Kasumi-1 (cell line): Measurements from ENCODE around the gene NDUFS2.

Experiments
- DNase-seq, 2 experiments: peaks; one replicate each; lab custom pipeline; 2025; lab: John Stamatoyannopoulos, UW

NDUFS2 gene

DNA sequence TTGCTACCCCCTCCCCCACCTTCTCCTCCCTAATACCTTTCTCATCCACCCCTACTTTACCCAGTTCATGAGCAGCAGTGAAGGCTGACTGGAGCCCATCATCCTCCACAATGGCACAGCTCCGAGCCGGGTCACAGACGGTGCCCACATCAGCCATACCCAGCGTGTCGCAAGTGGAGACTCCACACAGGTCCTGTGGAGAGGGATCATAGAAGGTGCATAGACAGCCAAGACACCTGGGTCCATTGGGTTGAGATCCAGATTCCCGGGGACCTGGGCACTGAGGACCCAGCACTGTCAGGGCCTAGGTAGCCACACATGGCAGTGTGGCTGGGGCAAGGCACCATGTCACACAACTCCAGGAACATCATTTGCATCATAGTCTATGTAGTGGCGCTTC lies 6.1 kb upstream of the NDUFS2 start:
- no peak for DNase-seq

DNA sequence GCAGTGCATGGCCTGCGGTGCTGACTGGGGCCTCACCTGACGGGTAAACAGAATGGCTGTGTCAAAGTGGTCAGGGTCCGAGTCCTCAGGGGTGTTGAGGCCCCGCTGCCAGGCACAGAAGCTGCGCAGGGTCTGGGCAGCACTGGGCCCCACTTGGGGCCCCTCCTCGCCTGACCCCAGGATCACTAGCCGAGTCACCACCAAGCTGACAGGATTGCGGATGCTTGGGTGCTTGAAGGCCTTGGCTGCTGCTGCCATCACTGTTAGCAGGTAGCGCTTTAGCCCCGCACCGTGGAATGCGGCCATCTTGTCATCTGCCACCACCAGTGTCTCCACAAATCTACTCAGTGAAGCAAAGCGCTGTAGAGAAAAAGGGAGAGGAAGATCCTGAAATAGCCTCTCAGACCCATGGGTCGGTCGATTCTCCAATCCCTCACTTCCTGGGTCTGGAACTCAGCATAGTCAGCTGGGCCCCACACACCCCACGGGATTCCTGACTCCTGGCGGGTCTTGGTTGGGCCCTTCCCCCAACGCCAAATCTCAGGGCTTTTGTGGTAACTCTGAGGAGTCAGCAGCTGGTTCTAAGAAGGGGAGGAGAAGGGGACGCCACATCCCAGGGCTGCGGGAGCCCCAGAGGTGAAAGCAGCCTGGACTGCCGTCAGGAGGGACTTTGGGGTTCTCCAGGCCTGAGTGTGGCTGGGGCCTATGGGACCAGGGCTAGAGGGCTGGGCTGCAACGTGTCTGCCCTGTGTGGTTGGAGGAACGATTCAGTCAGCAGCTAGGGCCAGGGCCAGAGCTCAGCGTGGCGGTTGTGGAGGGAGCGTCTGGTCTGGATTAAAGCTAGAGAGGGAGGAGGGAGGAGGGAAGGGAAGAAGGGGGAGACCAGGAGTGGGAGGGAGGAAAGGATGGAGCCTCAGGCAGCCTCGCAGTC lies 5.4 kb upstream of the NDUFS2 start:
- DNase-seq: no peak

DNA sequence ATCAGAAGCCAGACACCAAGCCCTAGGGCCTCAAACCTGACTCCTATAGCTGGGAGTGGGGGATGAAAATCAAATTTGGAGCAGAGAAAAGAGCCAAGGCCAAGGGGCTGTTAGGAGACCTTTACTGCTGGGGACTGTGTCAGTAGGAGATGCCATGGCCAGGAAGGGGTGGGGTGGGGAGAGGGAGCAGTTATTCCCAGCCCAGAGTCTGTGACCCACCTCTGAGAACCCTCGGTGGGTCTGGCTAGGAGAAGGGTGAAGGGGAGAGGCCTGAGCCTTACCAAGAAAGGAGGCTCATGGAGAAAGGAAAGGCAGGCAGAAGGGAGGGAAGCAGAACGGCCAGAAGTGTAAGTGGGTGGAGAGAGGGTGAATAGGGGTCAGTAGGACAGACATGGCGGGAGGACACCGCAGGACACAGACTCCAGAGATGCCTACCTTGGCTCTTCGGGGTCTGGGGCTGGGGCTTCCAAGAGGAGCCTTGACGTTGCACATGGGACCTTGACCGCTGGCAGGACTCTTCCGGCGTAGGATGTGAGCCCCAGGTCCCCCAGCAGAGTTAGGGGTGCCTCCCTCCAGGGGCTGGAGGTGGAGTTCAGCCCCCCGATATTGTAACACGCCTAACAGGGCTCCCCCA lies 4.5 kb upstream of the NDUFS2 start:
- DNase-seq: no peak

DNA sequence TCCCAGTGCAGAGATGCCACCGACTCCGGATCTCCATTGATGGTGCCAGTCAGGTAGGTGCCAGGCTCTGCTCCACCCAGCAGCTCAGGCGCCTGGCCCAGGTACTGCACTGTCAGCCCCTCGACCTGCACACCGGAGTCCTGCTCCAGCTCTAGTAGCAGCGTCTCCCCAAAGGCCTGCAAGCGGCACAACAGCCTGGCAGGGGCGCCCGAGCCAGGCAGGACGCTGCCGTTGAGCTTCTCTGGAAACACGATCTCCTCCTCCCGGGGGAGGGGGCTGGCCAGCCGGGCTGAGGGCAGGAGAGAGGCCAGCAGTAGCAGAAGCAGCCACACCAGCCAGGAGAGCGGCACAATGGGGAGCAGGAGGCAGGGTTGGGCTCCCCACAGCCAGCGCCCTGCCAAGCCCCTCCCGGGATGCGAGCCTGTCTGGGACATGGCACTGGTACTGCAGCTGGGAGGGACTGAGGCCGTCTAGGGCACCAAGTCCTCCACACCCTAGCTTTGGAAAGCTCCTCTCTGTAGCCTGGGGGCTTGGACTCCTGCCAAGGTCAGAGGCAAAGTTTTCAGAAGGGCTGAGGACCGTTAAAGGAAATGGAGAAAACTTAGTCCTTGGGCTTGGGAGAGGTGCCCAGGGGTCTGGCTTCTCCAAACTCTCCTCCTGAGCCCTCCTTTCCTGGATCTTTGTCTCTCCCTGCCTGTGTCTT lies 3.8 kb upstream of the NDUFS2 start:
- DNase-seq: peak in 1 of 2 experiments; percentile 39

DNA sequence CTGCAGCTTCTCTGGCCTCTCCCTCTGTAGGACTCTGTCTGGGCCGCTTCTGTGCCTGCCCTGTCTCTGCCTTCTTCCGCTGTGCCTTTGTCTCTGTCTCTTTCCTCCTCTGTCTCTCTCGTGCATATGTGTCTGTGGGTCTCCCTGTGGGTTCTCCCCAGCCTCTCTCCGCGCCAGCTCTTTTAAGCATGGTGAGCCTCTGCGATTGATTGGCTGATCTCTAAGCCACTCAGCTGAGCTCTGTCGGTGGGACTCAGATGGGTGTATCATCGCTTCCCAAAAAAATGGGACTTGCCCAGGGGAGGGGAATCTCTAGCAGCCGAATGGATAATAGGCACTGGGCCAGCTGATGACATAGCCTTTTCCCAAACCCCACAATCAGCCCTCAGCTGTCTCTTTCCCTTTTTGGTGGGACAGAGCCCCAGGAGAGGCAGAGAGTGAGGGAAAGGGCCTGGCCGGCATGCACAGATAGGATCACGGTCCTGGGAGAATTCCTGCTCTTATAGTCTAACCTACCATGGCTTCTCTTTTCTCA lies 3.2 kb upstream of the NDUFS2 start, which contains the start of gene ADAMTS4:
ADAMTS4 (minus strand) TSS at position 158 of the 535 bp plus-strand sequence. CDS start 427 bp downstream, outside the sequence.
- peak in 1 of 2 experiments; percentile 34 for DNase-seq

DNA sequence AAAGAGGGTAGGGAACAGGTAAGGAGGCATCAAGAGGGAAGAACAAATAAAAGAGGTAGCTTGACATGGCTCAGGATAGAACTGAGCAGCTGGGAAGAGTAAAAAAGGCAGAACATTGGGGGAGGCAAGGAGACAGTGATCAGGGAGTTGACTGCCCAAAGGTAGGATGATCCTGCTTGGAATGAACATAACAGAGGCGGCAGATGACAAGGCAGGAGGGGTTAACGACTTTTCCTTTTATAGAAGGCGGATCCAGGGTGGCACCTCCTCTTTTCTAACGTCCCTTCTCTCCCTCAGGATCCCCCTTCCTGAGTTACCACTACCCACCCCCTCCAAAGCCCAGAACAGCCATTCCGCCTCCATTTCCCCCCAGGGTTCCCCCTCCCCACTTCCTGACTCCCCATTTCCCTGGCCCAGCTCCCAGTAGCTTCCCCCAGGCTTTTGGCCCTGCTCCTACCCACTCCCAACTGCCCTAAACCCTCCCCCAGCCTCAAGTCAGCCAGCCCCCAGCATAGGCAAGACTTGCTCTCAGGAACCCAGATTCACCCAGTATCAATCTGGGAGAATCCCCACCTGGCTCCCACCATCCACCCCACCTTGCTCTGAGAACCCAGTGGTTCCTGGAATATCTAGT lies 2.5 kb upstream of the NDUFS2 start:
- DNase-seq: no peak

DNA sequence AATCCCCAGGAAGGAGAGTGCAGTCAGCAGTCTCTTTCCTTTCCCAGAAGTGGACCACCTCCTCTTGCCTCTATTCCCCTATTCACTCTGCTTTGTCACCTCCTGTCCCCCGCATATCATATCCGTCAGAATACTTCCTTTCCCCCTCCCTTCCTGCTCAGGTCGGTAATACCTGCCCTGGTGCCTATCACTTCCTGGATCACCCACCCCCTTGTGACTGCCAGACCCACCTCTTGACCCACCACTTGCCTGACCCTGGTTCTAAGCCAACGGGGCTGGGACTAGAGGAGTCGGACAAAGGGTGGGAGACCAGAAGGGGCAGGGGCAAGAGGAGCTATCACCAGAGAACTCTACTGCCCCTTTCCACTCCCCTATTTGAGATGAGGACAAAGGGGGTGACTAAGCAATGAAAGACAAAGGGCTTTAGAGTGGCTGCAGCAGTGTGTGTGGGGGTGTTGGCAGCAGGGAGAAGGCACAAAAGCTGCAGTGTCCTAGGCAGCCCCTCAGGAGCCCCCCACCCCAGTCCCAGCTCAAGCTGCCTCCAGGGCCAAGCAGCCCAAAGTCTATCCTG lies 1.7 kb upstream of the NDUFS2 start:
- DNase-seq: no peak

DNA sequence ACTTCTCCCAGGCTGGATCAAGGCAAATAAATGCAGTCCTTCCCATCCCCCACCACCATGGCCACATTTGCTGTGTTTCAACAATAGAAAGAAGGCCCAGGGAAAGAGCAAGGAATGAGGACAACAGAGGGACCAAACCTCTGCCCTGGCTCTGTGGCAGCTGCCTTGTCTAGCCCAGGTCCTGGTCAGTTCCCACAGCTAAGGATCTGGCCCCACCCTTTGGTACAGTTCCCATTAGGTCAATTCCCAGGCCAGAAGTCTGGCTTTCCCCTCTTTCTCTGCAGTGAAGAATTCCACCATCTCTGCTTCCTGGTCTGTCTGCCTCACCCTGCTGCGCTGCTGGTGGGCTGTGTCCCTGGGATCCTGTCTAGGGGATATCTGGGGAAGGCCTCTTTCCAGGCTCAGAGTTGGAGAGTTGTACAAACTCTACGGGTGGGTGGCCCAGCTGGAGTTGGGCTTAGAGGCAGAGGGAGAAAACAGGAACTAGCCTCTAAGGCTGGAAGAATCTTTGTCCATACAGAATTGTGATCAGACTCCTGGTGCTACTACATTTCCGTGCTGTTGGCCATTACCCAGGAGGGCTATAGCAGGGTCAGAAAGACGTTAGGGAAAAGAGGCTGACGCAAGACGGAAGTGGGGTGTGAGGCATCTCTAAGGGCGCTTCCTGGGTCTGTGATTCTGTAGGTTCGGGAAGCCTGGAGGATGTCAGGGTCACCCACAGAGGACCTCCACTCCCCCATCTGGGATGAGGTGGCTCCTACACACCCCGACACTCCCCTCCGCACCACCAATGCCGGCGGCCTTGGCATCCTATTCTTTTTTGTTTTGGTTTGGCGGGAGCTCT lies 953 bp upstream of the NDUFS2 start:
- peak; percentile 42 to 60 for DNase-seq

DNA sequence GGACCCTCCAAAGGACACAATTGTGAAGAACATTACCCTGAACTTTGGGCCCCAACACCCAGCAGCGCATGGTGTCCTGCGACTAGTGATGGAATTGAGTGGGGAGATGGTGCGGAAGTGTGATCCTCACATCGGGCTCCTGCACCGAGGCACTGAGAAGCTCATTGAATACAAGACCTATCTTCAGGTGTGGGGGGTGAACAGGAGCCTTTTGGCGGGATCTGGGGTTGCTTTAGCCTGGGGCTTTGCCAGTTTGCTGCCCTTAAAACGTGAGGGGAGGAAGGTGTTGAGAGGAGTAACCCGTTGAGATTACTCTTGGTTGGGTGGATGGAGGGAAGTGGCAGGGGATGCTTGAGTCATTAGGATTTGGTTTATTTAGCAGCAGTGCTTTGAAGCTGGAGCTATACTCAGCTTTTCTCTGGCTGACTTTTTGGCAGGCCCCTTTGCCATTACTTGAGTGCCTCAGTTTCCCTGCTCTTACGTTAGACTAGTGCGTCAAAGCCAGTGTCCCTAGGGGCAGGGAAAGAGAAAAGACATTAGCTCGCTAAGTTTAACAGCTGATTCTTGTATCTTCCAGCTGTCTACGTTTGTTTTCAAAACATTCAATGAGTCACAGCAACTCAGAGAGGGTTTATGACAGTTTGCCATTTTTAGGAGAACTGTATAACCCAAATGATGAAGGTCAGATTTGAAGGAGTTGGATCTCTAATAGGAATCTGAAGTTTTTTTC lies 4.4 kb downstream of the NDUFS2 start:
- DNase-seq: no peak

DNA sequence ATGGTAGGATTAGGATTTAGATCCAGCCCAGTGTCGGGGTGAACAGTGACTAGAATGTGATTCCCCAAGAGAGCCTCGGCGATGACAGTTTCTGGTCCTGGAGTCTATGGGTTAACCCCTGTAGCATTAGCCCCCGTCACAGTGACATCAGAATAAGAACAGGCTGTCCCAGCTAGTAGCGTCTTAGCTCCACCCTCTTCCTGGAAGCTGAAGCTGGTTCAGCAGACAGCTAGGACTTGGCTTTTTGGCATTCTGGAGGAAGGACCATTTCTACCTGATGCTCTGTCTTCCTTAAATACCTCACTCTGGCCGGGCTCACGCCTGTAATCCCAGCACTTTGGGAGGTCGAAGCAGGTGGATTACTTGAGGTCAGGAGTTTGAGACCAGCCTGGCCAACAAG lies 5.0 kb downstream of the NDUFS2 start:
- no peak for DNase-seq

DNA sequence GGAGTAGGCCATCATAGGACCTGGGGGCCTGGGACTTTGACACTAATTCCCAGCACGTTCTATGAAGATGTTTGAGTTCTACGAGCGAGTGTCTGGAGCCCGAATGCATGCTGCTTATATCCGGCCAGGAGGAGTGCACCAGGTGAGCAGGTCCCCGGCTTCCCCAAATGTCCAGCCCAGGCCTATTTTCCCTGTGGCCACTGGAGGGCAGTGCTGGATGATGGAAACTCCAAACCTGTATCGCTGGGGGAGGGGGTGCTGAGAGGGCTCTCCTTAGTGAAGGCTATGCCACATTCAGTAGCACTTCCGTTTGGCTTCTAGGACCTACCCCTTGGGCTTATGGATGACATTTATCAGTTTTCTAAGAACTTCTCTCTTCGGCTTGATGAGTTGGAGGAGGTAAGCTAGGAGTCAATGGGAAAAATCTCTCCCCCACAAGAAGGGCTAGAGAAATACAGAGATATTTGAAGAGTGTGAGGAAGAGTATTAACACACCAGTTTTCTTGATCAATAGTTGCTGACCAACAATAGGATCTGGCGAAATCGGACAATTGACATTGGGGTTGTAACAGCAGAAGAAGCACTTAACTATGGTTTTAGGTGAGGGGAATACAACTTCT lies 7.7 kb downstream of the NDUFS2 start:
- peak; percentile 71 to 74 for DNase-seq

DNA sequence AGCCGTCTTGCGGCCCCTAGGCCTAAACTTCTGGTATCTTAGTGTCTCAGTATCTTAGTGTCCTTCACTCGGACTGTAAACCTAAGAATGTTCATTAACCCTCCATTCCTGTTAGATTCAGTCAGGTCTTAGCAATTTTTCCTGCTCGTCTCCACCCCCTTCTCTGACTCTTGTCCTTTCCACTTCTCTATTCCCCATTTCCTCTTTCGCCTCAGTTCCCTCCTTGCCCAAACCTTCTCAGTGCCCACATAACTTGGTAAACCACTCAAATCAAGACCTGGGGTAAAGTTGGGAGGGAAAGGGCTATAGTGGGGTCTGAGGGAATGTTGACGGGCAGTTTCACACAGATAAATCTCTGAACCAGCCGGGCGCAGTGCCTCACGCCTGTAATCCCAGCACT lies 12.2 kb downstream of the NDUFS2 start:
- DNase-seq: peak in 1 of 2 experiments; percentile 17

DNA sequence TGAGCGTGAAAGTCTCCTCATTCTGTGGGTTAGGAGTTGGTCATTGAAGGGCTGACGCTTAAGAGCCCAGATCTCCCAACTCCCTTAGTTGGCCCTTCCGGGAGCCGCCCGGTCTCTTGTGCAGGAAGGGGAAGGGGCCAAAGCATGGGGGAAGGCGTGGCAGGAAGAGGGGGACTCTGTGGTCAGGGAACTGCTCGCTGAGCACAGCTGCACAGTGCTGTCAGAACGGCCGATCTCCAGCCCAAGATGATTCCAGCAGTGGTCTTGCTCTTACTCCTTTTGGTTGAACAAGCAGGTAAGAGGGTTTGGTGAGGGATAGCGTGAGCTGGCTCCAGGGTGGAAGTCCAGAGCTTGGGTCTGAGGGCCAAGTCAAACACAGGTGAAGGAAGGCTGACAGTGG lies 12.9 kb downstream of the NDUFS2 start, which contains the start of gene FCER1G:
FCER1G (plus strand) TSS at position 220 of the 400 bp plus-strand sequence; CDS start at position 247, 27 bp downstream.
- DNase-seq: peak; percentile 69 to 76

DNA sequence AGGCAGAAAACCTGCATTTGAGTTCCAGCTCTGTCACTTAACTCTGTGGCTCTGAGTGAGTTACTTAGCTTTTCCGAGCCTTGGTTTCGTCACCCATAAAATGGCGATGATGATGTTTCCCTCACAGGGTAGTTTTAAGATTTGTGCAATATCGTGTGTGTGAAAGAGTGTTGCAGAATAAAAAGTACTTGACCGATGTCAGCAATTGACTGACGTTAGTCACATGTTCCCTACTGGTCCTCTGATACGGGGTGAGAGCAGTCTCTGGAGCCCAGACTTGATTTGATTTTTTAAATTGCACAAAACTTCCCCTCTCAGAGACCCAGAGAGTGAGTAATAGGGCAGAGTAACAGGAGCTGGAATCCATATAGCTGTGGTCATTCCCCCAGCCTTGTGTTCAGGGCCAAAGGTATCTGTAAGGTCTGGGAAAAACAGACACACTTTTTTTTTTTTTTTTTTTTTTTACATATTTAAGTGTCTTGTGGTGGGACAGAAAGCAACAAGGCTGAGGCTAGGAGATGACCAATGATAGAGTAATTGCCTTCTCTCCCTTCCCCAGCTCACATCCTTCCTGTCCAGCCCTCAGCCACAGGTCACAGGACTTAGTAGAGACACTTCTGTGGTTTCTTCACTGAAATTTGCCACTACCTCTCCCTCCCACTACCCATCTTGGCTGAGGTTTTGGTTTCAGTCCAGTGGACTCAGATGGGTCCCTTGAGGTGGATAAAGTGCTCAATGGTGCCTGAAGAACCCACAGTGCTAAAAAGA lies 15.0 kb downstream of the NDUFS2 start:
- peak; percentile 31 to 37 for DNase-seq

DNA sequence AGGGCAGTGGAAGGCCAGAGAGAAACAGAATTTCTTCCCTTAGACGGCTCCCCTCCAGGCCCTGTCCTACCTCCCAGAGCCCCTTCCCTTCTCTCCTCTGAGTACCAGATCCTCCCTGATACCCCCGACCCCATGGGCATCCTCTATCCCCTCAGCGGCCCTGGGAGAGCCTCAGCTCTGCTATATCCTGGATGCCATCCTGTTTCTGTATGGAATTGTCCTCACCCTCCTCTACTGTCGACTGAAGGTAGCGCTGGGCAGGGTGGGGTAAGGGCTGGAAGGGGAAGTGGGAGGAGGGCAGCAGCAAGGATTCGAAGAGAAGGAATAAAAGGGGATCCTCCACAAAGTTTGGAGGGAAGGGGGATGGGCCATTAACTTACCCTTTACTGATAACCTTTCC lies 15.7 kb downstream of the NDUFS2 start:
- no peak for DNase-seq

DNA sequence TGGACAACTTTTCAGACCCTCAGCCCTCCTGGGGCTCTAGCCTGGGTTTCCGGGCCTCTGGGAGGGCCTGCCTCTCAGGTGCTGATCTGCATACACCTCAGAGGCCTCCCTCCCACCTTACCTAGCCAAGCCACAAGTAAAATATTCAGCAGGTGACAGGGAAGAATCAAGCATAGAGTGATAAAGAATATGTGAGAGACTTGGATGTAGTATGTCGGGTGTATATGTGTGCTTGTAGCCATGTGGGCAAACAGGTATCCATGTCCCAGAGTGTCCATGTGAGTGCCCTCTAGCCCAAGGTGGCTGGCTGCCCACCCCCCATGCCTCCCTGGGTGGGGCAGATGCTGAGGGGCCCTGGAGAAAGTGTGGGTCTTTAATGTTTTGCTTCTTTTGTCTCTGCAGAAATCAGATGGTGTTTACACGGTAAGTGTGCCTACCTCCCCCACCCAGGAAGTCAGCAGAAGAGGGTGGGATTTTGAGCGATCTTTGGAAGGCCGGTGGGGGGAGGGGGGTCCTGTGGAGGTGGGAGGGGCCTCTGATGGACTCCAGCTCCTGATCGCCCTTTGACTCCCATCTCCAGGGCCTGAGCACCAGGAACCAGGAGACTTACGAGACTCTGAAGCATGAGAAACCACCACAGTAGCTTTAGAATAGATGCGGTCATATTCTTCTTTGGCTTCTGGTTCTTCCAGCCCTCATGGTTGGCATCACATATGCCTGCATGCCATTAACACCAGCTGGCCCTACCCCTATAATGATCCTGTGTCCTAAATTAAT lies 16.3 kb downstream of the NDUFS2 start:
- no peak for DNase-seq

DNA sequence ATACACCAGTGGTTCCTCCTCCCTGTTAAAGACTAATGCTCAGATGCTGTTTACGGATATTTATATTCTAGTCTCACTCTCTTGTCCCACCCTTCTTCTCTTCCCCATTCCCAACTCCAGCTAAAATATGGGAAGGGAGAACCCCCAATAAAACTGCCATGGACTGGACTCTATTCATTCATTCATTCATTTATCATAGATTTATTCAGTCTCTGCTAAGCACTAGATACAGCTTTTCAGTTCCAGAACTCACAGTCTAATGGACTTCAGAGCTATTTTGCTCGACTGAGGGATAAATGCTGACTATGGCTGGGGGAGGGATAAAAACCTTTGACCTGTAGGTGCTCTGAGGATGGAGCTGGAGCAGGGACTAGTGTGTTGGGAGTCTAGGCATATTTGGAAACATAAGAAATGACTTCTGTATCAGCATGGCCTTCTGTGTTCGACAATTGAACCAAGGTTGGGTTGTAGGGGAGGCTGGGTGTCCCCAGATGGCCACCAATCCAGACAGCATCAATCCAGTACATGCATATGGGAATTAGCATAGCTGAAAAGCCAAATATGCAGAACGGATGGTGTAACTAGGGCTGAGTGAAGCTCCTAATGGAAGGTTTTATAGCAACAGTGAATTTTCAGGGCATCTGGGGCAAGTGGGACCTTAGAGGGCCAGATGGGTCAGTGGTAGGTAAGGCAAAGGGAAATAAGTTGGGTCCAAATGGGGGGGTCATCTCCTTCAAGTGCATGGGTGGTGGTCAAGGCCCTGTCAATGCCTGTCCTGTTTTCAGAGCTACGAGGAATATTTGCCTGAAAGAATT lies 17.1 kb downstream of the NDUFS2 start:
- DNase-seq: no peak
